ENCODE data around the gene RC3H2. TPM values are rescaled to one million over a fixed set of nuclear protein-coding genes. Genes with fewer than 3 reads are reported as not detected.

Gene RC3H2
- polyA plus RNA-seq = 1 to 10 TPM; 8.5 to 9.2 TPM

GRCh38 chr9:122904823-122905710 is at the start of gene RC3H2:
TSS of gene RC3H2 (minus strand) at chr9:122905359. CDS start at chr9:122897509, 7,850 bp downstream.
- H3K9me3 ChIP-seq (ENCODE audit: control insufficient read depth in 2 of 2, insufficient read depth in 1 of 2, low read depth in 1 of 2, low read length in 1 of 2) = no peaks in the 10 kb centered on the region
- H3K4me3 ChIP-seq (ENCODE audit: low read depth in 1 of 2, low read length in 2 of 2) = peak within 1 kb of the TSS; percentile 70 to 97
- no peaks in the 10 kb centered on the region for H3K27me3 ChIP-seq (ENCODE audit: control insufficient read depth in 1 of 2, insufficient read depth in 2 of 2, low read length in 2 of 2)
- WGBS, 2 donors = 0% methylated on average over 67 to 77 of the region's 77 CpGs
- H3K4me1 ChIP-seq (ENCODE audit: control insufficient read depth in 2 of 2, insufficient read depth in 2 of 2, low read length in 1 of 2) = no peaks in the 10 kb centered on the region
- H3K36me3 ChIP-seq (ENCODE audit: control insufficient read depth in 2 of 2, insufficient read depth in 2 of 2, low read length in 1 of 2) = no peaks in the 10 kb centered on the region
- peak within 1 kb of the TSS; percentile 86 to 98 for H3K27ac ChIP-seq (ENCODE audit: low read depth in 2 of 2, low read length in 1 of 2)

GRCh38 chr9:122954253-122954691 is 49.1 kb upstream of the RC3H2 start:
- no peaks in the 10 kb centered on the region for H3K27me3 ChIP-seq (ENCODE audit: control insufficient read depth in 1 of 2, insufficient read depth in 2 of 2, low read length in 2 of 2)
- no peaks in the 10 kb centered on the region for H3K9me3 ChIP-seq (ENCODE audit: control insufficient read depth in 2 of 2, insufficient read depth in 1 of 2, low read depth in 1 of 2, low read length in 1 of 2)
- H3K4me1 ChIP-seq (ENCODE audit: control insufficient read depth in 2 of 2, insufficient read depth in 2 of 2, low read length in 1 of 2) = no peaks in the 10 kb centered on the region
- peaks cover 0 to 2% of the 10 kb centered on the region in 2 donors for H3K36me3 ChIP-seq (ENCODE audit: control insufficient read depth in 2 of 2, insufficient read depth in 2 of 2, low read length in 1 of 2)
- H3K27ac ChIP-seq (ENCODE audit: low read depth in 2 of 2, low read length in 1 of 2) = no peak overlapping the region
- no peak overlapping the region for H3K4me3 ChIP-seq (ENCODE audit: low read depth in 1 of 2, low read length in 2 of 2)

- H3K4me3 ChIP-seq (ENCODE audit: low read depth in 1 of 2, low read length in 2 of 2) = no peak overlapping the region
- H3K27ac ChIP-seq (ENCODE audit: low read depth in 2 of 2, low read length in 1 of 2) = no peak overlapping the region
- H3K9me3 ChIP-seq (ENCODE audit: control insufficient read depth in 2 of 2, insufficient read depth in 1 of 2, low read depth in 1 of 2, low read length in 1 of 2) = no peaks in the 10 kb centered on the region
- H3K4me1 ChIP-seq (ENCODE audit: control insufficient read depth in 2 of 2, insufficient read depth in 2 of 2, low read length in 1 of 2) = no peaks in the 10 kb centered on the region
- H3K27me3 ChIP-seq (ENCODE audit: control insufficient read depth in 1 of 2, insufficient read depth in 2 of 2, low read length in 2 of 2) = no peaks in the 10 kb centered on the region
- no peaks in the 10 kb centered on the region for H3K36me3 ChIP-seq (ENCODE audit: control insufficient read depth in 2 of 2, insufficient read depth in 2 of 2, low read length in 1 of 2)
- WGBS, 2 donors = 94 to 100% methylated on average over 1 of the region's 1 CpG
These were observed 45.9 kb upstream of the RC3H2 start for GRCh38 chr9:122951056-122951455.

GRCh38 chr9:122950263-122950662 is 45.1 kb upstream of the RC3H2 start:
- H3K27ac ChIP-seq (ENCODE audit: low read depth in 2 of 2, low read length in 1 of 2) = no peak overlapping the region
- no peaks in the 10 kb centered on the region for H3K4me1 ChIP-seq (ENCODE audit: control insufficient read depth in 2 of 2, insufficient read depth in 2 of 2, low read length in 1 of 2)
- WGBS, 2 donors = 80 to 89% methylated on average over 3 of the region's 3 CpGs
- H3K9me3 ChIP-seq (ENCODE audit: control insufficient read depth in 2 of 2, insufficient read depth in 1 of 2, low read depth in 1 of 2, low read length in 1 of 2) = no peaks in the 10 kb centered on the region
- no peaks in the 10 kb centered on the region for H3K27me3 ChIP-seq (ENCODE audit: control insufficient read depth in 1 of 2, insufficient read depth in 2 of 2, low read length in 2 of 2)
- no peak overlapping the region for H3K4me3 ChIP-seq (ENCODE audit: low read depth in 1 of 2, low read length in 2 of 2)
- H3K36me3 ChIP-seq (ENCODE audit: control insufficient read depth in 2 of 2, insufficient read depth in 2 of 2, low read length in 1 of 2) = no peaks in the 10 kb centered on the region

DNA sequence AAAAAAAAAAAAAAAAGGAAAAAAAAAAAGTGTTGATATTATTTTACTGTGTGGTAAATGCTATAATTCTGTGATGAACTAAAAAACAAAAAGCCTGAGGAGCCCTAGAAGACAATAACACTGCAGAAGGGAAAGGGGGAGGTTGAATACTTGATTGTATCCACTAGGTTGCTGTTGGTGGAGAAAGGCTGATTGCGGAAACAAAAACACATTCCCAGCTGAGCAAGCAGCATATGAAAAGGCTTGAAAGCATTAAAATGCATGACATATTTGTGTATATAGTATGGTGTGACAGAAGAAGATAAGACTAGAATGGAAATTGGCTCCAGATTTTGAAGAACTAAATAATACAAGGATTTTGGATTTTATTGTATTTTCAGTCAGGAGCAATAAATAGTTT is 44.5 kb upstream of the RC3H2 start:
- Histone ChIP-seq H3K36me3 (ENCODE audit: control insufficient read depth in 2 of 2, insufficient read depth in 2 of 2, low read length in 1 of 2) (no peaks in the 10 kb centered on the region), H3K4me3 (ENCODE audit: low read depth in 1 of 2, low read length in 2 of 2) (no peak overlapping the region), H3K27ac (ENCODE audit: low read depth in 2 of 2, low read length in 1 of 2) (no peak overlapping the region), H3K9me3 (ENCODE audit: control insufficient read depth in 2 of 2, insufficient read depth in 1 of 2, low read depth in 1 of 2, low read length in 1 of 2) (no peaks in the 10 kb centered on the region), H3K27me3 (ENCODE audit: control insufficient read depth in 1 of 2, insufficient read depth in 2 of 2, low read length in 2 of 2) (no peaks in the 10 kb centered on the region), H3K4me1 (ENCODE audit: control insufficient read depth in 2 of 2, insufficient read depth in 2 of 2, low read length in 1 of 2) (no peaks in the 10 kb centered on the region)
- 88 to 95% methylated on average over 1 of the region's 1 CpG for WGBS, 2 donors

DNA sequence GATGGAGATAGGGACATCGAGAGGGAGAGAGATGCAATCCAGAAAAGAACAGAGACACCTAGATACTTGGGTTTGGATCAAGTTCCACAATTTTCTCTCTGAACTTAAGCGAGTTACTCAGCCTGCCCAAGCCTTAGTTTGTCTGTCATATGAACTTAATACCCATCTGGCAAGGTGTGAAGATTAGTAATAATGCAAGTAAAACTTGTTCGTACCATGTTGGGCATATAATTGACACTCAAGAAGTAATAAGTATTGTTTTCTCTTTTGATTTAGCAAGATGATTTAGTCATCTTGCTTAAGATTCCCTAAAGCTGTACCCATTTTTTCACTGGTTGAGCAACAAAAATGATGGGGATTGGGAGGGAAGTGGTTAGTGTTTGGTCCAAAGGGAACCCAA is 43.2 kb upstream of the RC3H2 start:
- H3K36me3 ChIP-seq (ENCODE audit: control insufficient read depth in 2 of 2, insufficient read depth in 2 of 2, low read length in 1 of 2) = no peaks in the 10 kb centered on the region
- peak overlapping the region; percentile 1 to 77 for H3K27ac ChIP-seq (ENCODE audit: low read depth in 2 of 2, low read length in 1 of 2)
- no peaks in the 10 kb centered on the region for H3K9me3 ChIP-seq (ENCODE audit: control insufficient read depth in 2 of 2, insufficient read depth in 1 of 2, low read depth in 1 of 2, low read length in 1 of 2)
- no peaks in the 10 kb centered on the region for H3K27me3 ChIP-seq (ENCODE audit: control insufficient read depth in 1 of 2, insufficient read depth in 2 of 2, low read length in 2 of 2)
- no peaks in the 10 kb centered on the region for H3K4me1 ChIP-seq (ENCODE audit: control insufficient read depth in 2 of 2, insufficient read depth in 2 of 2, low read length in 1 of 2)
- H3K4me3 ChIP-seq (ENCODE audit: low read depth in 1 of 2, low read length in 2 of 2) = peak overlapping the region in 1 of 2 donors; percentile 28
- WGBS, 2 donors = 49 to 54% methylated on average over 3 of the region's 3 CpGs

DNA sequence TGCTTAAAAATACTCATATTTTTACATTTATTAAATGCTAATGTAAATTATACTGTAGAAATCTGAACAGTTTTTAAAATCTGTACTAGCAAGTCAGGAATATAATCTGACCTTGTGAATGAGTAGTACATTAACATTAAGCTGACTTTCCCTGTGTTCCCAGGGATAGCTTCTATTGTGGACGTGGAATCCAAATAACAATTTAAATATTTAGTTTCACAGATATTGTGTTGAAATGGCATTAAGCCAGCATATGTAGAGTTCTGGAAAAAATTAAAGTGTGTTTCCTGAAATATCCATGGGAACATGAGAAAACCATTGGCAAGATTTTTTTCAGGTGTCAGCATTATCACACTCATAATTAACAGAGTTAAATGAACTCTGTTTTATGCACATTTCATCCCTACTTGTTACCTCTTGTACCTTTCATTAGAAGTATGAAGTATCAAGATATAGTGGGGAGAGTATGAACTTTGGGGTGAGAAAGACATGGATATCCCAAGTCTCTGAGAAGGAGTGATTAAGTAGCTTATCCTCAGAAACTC is 41.4 kb upstream of the RC3H2 start:
- no peaks in the 10 kb centered on the region for H3K27me3 ChIP-seq (ENCODE audit: control insufficient read depth in 1 of 2, insufficient read depth in 2 of 2, low read length in 2 of 2)
- WGBS, 2 donors = 65 to 66% methylated on average over 1 of the region's 1 CpG
- H3K4me3 ChIP-seq (ENCODE audit: low read depth in 1 of 2, low read length in 2 of 2) = no peak overlapping the region
- no peaks in the 10 kb centered on the region for H3K4me1 ChIP-seq (ENCODE audit: control insufficient read depth in 2 of 2, insufficient read depth in 2 of 2, low read length in 1 of 2)
- no peaks in the 10 kb centered on the region for H3K36me3 ChIP-seq (ENCODE audit: control insufficient read depth in 2 of 2, insufficient read depth in 2 of 2, low read length in 1 of 2)
- no peak overlapping the region for H3K27ac ChIP-seq (ENCODE audit: low read depth in 2 of 2, low read length in 1 of 2)
- H3K9me3 ChIP-seq (ENCODE audit: control insufficient read depth in 2 of 2, insufficient read depth in 1 of 2, low read depth in 1 of 2, low read length in 1 of 2) = no peaks in the 10 kb centered on the region

DNA sequence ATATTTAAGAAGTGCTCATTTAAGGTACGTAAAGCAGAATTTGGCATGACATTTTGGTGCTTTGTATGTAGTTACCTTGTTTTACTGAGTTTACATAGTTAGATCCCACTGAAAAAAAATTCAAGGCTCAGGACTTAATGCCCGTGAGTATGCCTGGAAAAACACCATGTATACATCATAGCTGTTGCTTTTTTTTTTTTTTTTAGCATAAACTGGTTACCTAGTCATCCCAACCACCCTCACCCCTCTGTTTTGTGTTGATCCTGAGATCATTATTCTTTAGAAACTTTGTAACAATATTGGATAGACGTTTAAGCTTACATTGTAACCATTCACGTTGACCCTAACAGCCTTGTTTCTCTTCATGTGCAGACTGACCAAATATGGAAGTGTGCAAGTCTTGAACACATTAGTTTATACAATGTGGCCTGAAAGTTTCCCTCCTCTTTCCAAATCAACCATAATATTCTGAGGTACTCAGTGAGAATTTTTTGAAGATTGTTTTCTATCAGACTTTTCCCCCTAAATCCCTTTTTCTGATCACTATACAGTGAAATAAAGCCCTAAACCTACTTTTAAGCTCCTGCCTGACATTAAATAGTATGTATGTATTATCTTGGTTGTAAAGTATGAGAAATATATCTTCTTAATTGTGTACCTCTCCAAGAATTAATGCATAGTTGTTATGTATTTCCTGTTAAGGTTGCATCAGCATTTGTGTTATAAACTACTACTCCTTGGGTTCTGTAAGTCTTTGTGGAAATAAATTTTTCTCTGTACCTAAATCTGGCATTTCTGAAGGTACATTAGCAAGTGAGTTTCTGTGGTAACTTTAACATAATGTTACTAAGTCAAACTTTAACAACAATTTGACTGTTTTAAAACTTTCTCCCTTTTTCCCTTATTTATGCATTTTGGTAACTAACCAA is 40.1 kb upstream of the RC3H2 start:
- no peaks in the 10 kb centered on the region for H3K27me3 ChIP-seq (ENCODE audit: control insufficient read depth in 1 of 2, insufficient read depth in 2 of 2, low read length in 2 of 2)
- H3K36me3 ChIP-seq (ENCODE audit: control insufficient read depth in 2 of 2, insufficient read depth in 2 of 2, low read length in 1 of 2) = no peaks in the 10 kb centered on the region
- H3K4me1 ChIP-seq (ENCODE audit: control insufficient read depth in 2 of 2, insufficient read depth in 2 of 2, low read length in 1 of 2) = no peaks in the 10 kb centered on the region
- WGBS, 2 donors = 54 to 65% methylated on average over 4 of the region's 4 CpGs
- H3K27ac ChIP-seq (ENCODE audit: low read depth in 2 of 2, low read length in 1 of 2) = no peak overlapping the region
- no peak overlapping the region for H3K4me3 ChIP-seq (ENCODE audit: low read depth in 1 of 2, low read length in 2 of 2)
- H3K9me3 ChIP-seq (ENCODE audit: control insufficient read depth in 2 of 2, insufficient read depth in 1 of 2, low read depth in 1 of 2, low read length in 1 of 2) = no peaks in the 10 kb centered on the region

GRCh38 chr9:122941582-122942234 is 36.5 kb upstream of the RC3H2 start:
- peak overlapping the region; percentile 80 to 84 for H3K4me3 ChIP-seq (ENCODE audit: low read depth in 1 of 2, low read length in 2 of 2)
- H3K27me3 ChIP-seq (ENCODE audit: control insufficient read depth in 1 of 2, insufficient read depth in 2 of 2, low read length in 2 of 2) = no peaks in the 10 kb centered on the region
- H3K9me3 ChIP-seq (ENCODE audit: control insufficient read depth in 2 of 2, insufficient read depth in 1 of 2, low read depth in 1 of 2, low read length in 1 of 2) = no peaks in the 10 kb centered on the region
- H3K36me3 ChIP-seq (ENCODE audit: control insufficient read depth in 2 of 2, insufficient read depth in 2 of 2, low read length in 1 of 2) = peaks cover 2 to 3% of the 10 kb centered on the region in 2 donors
- H3K27ac ChIP-seq (ENCODE audit: low read depth in 2 of 2, low read length in 1 of 2) = peak overlapping the region; percentile 97 to 99
- WGBS, 2 donors = 6 to 9% methylated on average over 17 of the region's 17 CpGs
- H3K4me1 ChIP-seq (ENCODE audit: control insufficient read depth in 2 of 2, insufficient read depth in 2 of 2, low read length in 1 of 2) = no peaks in the 10 kb centered on the region

Data from esophagus (tissue), 2 donors.